ENCODE data around the gene ROPN1.
"Not testable (repeated sequence)": the region's sequence is repeated elsewhere in the genome, so short reads cannot be mapped to it uniquely, and the experiment has no call there.

The ROPN1 gene

DNA sequence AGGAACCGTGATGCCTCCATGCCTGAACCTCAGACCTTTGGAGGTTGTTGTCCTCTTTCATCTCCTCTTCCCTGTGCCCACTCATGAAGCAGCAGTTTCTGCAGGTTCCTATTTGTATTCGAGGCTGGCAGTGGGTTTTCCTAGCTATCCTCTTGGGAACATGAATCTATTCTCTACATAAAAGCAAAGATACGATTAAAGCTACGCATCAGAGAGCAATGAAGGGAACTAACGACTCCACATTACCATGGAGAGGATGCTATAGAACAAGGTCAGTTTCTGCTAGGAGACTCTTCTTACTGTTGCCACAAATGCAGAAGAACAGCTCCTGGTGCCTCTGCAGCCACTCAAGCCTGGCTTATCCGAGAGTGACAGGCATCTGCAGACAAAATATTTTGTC is 9.4 kb upstream of the ROPN1 start:
- not testable (repeated sequence) for H3K9me3 ChIP-seq (ENCODE audit: low read length); H3K9me2 ChIP-seq (ENCODE audit: low read depth, low read length); H4K20me1 ChIP-seq (ENCODE audit: insufficient read depth, low read length); H3K4me1 ChIP-seq (ENCODE audit: insufficient read depth, low read length, severe bottlenecking); H3K79me2 ChIP-seq (ENCODE audit: insufficient read depth, low read length); H3K9ac ChIP-seq (ENCODE audit: low read length); H3F3A ChIP-seq (ENCODE audit: insufficient read depth, low read length); H2AFZ ChIP-seq (ENCODE audit: low read length); H3K4me3 ChIP-seq (ENCODE audit: low read depth, low read length, poor library complexity, severe bottlenecking); H3K4me2 ChIP-seq (ENCODE audit: low read length); H3K27ac ChIP-seq (ENCODE audit: low read depth, low read length, poor library complexity, severe bottlenecking); H3K36me3 ChIP-seq (ENCODE audit: insufficient read depth, low read length); H3K27me3 ChIP-seq (ENCODE audit: insufficient read depth, low read length)

DNA sequence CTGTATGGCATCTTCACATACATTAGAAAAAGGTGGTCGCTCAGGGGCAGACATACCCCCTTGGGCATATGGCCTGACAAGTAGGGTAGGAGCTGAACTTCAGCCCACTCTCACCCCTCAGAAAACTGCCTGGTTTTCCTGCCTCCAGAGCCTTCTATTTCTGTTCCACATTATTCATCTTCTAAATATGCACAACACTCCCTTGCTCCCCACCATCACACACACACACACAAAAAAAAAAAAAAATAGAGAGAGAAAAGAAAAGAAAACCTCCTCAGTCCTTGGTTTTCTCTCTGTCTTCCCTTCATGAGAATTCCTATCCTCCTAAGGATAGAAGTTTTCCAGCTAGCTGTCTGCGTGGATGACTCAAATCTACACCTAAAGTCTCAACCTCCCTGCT is 5.6 kb upstream of the ROPN1 start:
- Histone ChIP-seq H3K4me2 (ENCODE audit: low read length) (no peak overlapping the region), H3K79me2 (ENCODE audit: insufficient read depth, low read length) (no peaks in the 10 kb centered on the region), H3K9me2 (ENCODE audit: low read depth, low read length) (no peaks in the 10 kb centered on the region), H3K9ac (ENCODE audit: low read length) (no peak overlapping the region), H4K20me1 (ENCODE audit: insufficient read depth, low read length) (no peaks in the 10 kb centered on the region), H3K27me3 (ENCODE audit: insufficient read depth, low read length) (no peaks in the 10 kb centered on the region), H3K4me3 (ENCODE audit: low read depth, low read length, poor library complexity, severe bottlenecking) (no peak overlapping the region), H2AFZ (ENCODE audit: low read length) (no peak overlapping the region), H3F3A (ENCODE audit: insufficient read depth, low read length) (no peaks in the 10 kb centered on the region), H3K36me3 (ENCODE audit: insufficient read depth, low read length) (no peaks in the 10 kb centered on the region), H3K4me1 (ENCODE audit: insufficient read depth, low read length, severe bottlenecking) (no peaks in the 10 kb centered on the region), H3K9me3 (ENCODE audit: low read length) (no peaks in the 10 kb centered on the region), H3K27ac (ENCODE audit: low read depth, low read length, poor library complexity, severe bottlenecking) (no peak overlapping the region)
- TF ChIP-seq, protein P1, sequence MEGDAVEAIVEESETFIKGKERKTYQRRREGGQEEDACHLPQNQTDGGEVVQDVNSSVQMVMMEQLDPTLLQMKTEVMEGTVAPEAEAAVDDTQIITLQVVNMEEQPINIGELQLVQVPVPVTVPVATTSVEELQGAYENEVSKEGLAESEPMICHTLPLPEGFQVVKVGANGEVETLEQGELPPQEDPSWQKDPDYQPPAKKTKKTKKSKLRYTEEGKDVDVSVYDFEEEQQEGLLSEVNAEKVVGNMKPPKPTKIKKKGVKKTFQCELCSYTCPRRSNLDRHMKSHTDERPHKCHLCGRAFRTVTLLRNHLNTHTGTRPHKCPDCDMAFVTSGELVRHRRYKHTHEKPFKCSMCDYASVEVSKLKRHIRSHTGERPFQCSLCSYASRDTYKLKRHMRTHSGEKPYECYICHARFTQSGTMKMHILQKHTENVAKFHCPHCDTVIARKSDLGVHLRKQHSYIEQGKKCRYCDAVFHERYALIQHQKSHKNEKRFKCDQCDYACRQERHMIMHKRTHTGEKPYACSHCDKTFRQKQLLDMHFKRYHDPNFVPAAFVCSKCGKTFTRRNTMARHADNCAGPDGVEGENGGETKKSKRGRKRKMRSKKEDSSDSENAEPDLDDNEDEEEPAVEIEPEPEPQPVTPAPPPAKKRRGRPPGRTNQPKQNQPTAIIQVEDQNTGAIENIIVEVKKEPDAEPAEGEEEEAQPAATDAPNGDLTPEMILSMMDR (IDR thresholded peaks at IDR 0.05; ENCODE audit: low read length) = no peak
- TF ChIP-seq EZH2 (IDR thresholded peaks at IDR 0.05; ENCODE audit: borderline replicate concordance, low read length) = no peak

DNA sequence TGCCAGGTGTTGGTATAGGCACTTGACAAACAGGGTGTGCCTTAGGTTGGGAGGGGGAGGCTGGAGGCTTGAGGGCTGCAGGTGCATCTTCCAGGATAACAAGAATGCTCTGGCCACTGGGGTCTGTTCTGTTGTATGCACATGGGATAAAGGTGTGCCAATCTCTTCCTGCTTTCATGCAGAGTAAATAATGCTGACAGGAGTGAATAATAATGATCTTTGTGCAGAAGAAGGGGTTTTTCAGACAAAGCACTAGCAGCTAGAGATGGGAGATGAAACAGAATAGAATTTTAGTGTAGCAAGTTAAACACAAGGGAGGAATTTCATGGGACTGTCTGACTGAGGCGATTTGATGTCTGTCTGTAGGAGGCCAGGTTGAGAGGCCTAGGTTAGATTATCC is 1.9 kb upstream of the ROPN1 start:
- no peak overlapping the region for H2AFZ ChIP-seq (ENCODE audit: low read length)
- no peaks in the 10 kb centered on the region for H3F3A ChIP-seq (ENCODE audit: insufficient read depth, low read length)
- no peak overlapping the region for H3K9ac ChIP-seq (ENCODE audit: low read length)
- TF ChIP-seq, protein P1 (IDR thresholded peaks at IDR 0.05; ENCODE audit: low read length) = no peak
- no peak for TF ChIP-seq EZH2 (IDR thresholded peaks at IDR 0.05; ENCODE audit: borderline replicate concordance, low read length)
- no peak overlapping the region for H3K4me2 ChIP-seq (ENCODE audit: low read length)
- H3K27ac ChIP-seq (ENCODE audit: low read depth, low read length, poor library complexity, severe bottlenecking) = no peak overlapping the region
- no peaks in the 10 kb centered on the region for H3K4me1 ChIP-seq (ENCODE audit: insufficient read depth, low read length, severe bottlenecking)
- H3K79me2 ChIP-seq (ENCODE audit: insufficient read depth, low read length) = no peaks in the 10 kb centered on the region
- H3K36me3 ChIP-seq (ENCODE audit: insufficient read depth, low read length) = no peaks in the 10 kb centered on the region
- H3K9me2 ChIP-seq (ENCODE audit: low read depth, low read length) = no peaks in the 10 kb centered on the region
- H3K4me3 ChIP-seq (ENCODE audit: low read depth, low read length, poor library complexity, severe bottlenecking) = no peak overlapping the region
- H3K27me3 ChIP-seq (ENCODE audit: insufficient read depth, low read length) = no peaks in the 10 kb centered on the region
- H4K20me1 ChIP-seq (ENCODE audit: insufficient read depth, low read length) = no peaks in the 10 kb centered on the region
- H3K9me3 ChIP-seq (ENCODE audit: low read length) = no peaks in the 10 kb centered on the region

DNA sequence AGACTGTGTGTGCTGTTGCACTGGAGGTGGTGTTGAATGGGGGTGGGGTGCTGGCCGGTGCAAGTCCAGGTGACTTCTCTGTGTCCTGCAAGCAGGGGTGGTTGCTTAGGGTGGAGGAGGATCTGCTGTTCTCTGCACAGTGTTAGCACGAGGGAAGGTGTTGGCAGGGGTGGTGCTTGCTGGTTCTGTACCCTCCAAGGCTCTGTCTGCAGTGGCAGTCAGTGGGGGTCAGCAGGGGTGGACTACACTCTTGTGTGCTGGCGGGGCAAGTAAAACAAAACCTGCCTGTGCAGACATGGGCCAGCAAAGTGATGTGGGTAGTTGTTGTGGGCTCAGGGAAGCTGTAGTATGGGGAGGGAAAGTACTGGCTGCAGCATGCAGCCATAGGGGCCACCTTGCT is 5.5 kb downstream of the ROPN1 start:
- Histone ChIP-seq H3K4me1 (ENCODE audit: insufficient read depth, low read length, severe bottlenecking) (no peaks in the 10 kb centered on the region), H4K20me1 (ENCODE audit: insufficient read depth, low read length) (no peaks in the 10 kb centered on the region), H3K9ac (ENCODE audit: low read length) (no peak overlapping the region), H3K9me3 (ENCODE audit: low read length) (no peaks in the 10 kb centered on the region), H3F3A (ENCODE audit: insufficient read depth, low read length) (no peaks in the 10 kb centered on the region), H3K4me2 (ENCODE audit: low read length) (no peak overlapping the region), H3K27me3 (ENCODE audit: insufficient read depth, low read length) (0 out of 2 replicates have a peak, but pooled peaks cover 4% of the 10 kb centered on the region), H3K9me2 (ENCODE audit: low read depth, low read length) (no peaks in the 10 kb centered on the region), H2AFZ (ENCODE audit: low read length) (no peak overlapping the region), H3K27ac (ENCODE audit: low read depth, low read length, poor library complexity, severe bottlenecking) (no peak overlapping the region), H3K4me3 (ENCODE audit: low read depth, low read length, poor library complexity, severe bottlenecking) (no peak overlapping the region), H3K36me3 (ENCODE audit: insufficient read depth, low read length) (no peaks in the 10 kb centered on the region), H3K79me2 (ENCODE audit: insufficient read depth, low read length) (no peaks in the 10 kb centered on the region)
- TF ChIP-seq, protein P1 (IDR thresholded peaks at IDR 0.05; ENCODE audit: low read length) = no peak
- no peak for TF ChIP-seq EZH2 (IDR thresholded peaks at IDR 0.05; ENCODE audit: borderline replicate concordance, low read length)
